HL-60 (cell line): Measurements from ENCODE around the gene MYOG.

Experiments used
- DNase-seq, 2 experiments: peaks; one replicate each; pipeline ENCODE4 v3.0.0-alpha.2; 2010 to 2020; ENCODE audit warnings: low read depth in 1 of 2, low spot score in 1 of 2
- H3K27ac ChIP-seq: fragments of 250-450 bp; sonication (Bioruptor Pico); replicated peaks from 2 replicates; pipeline ENCODE4 v1.5.1; 2020; ENCODE audit warnings: mild to moderate bottlenecking, moderate library complexity
- H3K27me3 ChIP-seq: fragments of 250-450 bp; sonication (Bioruptor Pico); 2 replicates; pipeline ENCODE4 v1.5.1; 2021; ENCODE audit warnings: mild to moderate bottlenecking, moderate library complexity; ENCODE audit not compliant: insufficient read depth, poor library complexity, severe bottlenecking
- H3K4me3 ChIP-seq: replicated peaks from 2 replicates; pipeline ENCODE4 v1.5.1; 2011; ENCODE audit warnings: mild to moderate bottlenecking, control low read depth, low read length; ENCODE audit not compliant: insufficient read depth
- GABPA ChIP-seq: IDR thresholded peaks from 2 replicates; pipeline ENCODE4 v1.6.1; 2012; ENCODE audit warnings: low read depth
- POLR2AphosphoS5 ChIP-seq: IDR thresholded peaks from 2 replicates; pipeline ENCODE4 v1.6.1; 2012; ENCODE audit warnings: low read depth
- SPI1 ChIP-seq: IDR thresholded peaks from 2 replicates; pipeline ENCODE4 v1.6.1; 2012; ENCODE audit warnings: low read depth, mild to moderate bottlenecking, borderline replicate concordance
- TF ChIP-seq, protein P1 (sequence below): IDR thresholded peaks from one replicate; pipeline ENCODE4 v1.5.1; 2011; ENCODE audit warnings: low read length, control low read depth, inconsistent platforms; ENCODE audit not compliant: insufficient read depth
- TF ChIP-seq, protein P2 (sequence below): IDR thresholded peaks from 2 replicates; pipeline ENCODE4 v1.6.1; 2012; ENCODE audit warnings: low read depth; ENCODE audit not compliant: insufficient replicate concordance

Gene MYOG

GRCh38 chr1:203097001-203097400 lies 11.2 kb upstream of the MYOG start:
- TF ChIP-seq GABPA (no peak), SPI1 (no peak), POLR2AphosphoS5 (no peak)
- TF ChIP-seq, protein P1, sequence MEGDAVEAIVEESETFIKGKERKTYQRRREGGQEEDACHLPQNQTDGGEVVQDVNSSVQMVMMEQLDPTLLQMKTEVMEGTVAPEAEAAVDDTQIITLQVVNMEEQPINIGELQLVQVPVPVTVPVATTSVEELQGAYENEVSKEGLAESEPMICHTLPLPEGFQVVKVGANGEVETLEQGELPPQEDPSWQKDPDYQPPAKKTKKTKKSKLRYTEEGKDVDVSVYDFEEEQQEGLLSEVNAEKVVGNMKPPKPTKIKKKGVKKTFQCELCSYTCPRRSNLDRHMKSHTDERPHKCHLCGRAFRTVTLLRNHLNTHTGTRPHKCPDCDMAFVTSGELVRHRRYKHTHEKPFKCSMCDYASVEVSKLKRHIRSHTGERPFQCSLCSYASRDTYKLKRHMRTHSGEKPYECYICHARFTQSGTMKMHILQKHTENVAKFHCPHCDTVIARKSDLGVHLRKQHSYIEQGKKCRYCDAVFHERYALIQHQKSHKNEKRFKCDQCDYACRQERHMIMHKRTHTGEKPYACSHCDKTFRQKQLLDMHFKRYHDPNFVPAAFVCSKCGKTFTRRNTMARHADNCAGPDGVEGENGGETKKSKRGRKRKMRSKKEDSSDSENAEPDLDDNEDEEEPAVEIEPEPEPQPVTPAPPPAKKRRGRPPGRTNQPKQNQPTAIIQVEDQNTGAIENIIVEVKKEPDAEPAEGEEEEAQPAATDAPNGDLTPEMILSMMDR = no peak
- TF ChIP-seq, protein P2, sequence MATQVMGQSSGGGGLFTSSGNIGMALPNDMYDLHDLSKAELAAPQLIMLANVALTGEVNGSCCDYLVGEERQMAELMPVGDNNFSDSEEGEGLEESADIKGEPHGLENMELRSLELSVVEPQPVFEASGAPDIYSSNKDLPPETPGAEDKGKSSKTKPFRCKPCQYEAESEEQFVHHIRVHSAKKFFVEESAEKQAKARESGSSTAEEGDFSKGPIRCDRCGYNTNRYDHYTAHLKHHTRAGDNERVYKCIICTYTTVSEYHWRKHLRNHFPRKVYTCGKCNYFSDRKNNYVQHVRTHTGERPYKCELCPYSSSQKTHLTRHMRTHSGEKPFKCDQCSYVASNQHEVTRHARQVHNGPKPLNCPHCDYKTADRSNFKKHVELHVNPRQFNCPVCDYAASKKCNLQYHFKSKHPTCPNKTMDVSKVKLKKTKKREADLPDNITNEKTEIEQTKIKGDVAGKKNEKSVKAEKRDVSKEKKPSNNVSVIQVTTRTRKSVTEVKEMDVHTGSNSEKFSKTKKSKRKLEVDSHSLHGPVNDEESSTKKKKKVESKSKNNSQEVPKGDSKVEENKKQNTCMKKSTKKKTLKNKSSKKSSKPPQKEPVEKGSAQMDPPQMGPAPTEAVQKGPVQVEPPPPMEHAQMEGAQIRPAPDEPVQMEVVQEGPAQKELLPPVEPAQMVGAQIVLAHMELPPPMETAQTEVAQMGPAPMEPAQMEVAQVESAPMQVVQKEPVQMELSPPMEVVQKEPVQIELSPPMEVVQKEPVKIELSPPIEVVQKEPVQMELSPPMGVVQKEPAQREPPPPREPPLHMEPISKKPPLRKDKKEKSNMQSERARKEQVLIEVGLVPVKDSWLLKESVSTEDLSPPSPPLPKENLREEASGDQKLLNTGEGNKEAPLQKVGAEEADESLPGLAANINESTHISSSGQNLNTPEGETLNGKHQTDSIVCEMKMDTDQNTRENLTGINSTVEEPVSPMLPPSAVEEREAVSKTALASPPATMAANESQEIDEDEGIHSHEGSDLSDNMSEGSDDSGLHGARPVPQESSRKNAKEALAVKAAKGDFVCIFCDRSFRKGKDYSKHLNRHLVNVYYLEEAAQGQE = no peak
- H3K27me3 ChIP-seq = no peaks in the 10 kb centered on the region
- no peak overlapping the region for H3K4me3 ChIP-seq
- H3K27ac ChIP-seq = no peak overlapping the region
- DNase-seq = no peak

DNA sequence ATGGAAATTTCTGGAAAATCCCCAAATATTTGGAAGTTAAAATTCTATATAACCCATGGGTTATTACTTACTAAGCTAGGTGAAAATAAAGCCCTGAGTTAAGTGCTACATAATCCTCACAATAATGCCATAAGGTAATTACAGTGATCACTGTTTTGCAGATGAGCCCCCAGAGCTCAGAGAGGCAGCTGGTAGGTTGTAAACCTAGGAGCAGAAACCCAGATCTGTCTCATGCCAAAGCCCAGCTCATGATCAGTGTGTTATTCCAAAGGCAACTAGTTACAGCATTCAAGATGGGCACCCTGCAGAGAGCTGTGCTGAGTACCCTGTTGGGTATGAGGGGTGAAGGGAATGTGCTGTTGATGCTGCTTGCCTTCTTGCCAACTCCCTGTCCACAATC lies 10.8 kb upstream of the MYOG start:
- no peak for DNase-seq
- no peak for TF ChIP-seq GABPA
- no peak for TF ChIP-seq SPI1
- TF ChIP-seq POLR2AphosphoS5 = no peak
- TF ChIP-seq, protein P1 = no peak
- TF ChIP-seq, protein P2 = no peak
- H3K27me3 ChIP-seq = no peaks in the 10 kb centered on the region
- H3K4me3 ChIP-seq = no peak overlapping the region
- no peak overlapping the region for H3K27ac ChIP-seq

GRCh38 chr1:203095061-203095690 lies 9.4 kb upstream of the MYOG start:
- no peak overlapping the region for H3K27ac ChIP-seq
- H3K4me3 ChIP-seq = no peak overlapping the region
- no peaks in the 10 kb centered on the region for H3K27me3 ChIP-seq
- DNase-seq = no peak
- TF ChIP-seq, protein P2 = no peak
- TF ChIP-seq GABPA (no peak), SPI1 (no peak), POLR2AphosphoS5 (no peak)
